ENCODE results near the gene DNM3. TPM values are rescaled to one million over a fixed set of nuclear protein-coding genes. Genes with fewer than 3 reads are reported as not detected.

Gene DNM3
- total and polyA plus RNA-seq, 7 donors: 0.60 to 13.3 (median 3.9) TPM

DNA sequence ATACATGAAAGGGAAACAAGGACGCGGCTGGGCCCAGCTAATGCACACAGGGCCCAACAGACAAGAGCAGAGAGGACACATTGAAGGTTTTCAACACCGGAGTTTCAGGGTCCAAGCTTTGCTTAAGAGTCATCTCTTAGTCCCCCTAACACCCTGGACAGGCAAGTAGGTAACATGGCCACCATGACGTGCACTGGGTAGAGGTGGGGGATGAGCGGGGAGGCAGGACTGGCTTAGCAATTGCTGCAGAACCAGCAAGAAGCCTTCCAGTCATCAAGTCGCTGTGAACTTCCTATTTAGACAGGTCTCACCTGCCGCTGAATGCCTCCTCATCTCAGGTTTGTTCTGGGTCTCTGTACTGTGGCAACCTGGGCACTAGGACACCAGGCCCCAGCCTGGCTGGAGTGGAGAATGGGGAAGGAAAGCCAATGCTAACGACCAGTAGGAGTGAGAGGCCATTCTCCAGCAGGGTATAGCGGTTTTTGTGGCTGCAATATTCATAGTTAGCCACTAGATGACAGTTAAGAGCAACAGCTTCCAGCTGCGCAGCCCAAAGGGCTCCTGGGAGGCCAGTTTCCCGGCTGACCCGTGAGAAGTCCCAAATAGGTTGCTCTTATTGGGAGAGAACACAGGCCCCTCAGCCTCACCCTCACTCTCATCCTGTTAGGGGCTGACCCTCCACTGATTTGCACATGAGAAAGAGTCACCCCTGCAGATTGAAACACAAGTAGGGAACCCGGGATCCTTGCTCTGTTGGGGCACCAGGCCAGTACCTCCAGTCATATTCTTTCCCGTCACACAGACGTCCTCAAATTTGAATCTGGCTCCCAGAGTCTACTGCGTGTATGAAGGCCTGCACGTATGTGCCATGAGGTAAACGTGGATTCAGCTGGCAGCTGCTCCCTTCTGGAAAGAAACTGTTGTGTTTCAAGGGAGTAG lies 608.6 kb downstream of the DNM3 start:
- TF ChIP-seq, protein P1, sequence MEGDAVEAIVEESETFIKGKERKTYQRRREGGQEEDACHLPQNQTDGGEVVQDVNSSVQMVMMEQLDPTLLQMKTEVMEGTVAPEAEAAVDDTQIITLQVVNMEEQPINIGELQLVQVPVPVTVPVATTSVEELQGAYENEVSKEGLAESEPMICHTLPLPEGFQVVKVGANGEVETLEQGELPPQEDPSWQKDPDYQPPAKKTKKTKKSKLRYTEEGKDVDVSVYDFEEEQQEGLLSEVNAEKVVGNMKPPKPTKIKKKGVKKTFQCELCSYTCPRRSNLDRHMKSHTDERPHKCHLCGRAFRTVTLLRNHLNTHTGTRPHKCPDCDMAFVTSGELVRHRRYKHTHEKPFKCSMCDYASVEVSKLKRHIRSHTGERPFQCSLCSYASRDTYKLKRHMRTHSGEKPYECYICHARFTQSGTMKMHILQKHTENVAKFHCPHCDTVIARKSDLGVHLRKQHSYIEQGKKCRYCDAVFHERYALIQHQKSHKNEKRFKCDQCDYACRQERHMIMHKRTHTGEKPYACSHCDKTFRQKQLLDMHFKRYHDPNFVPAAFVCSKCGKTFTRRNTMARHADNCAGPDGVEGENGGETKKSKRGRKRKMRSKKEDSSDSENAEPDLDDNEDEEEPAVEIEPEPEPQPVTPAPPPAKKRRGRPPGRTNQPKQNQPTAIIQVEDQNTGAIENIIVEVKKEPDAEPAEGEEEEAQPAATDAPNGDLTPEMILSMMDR (IDR thresholded peaks at IDR 0.05): peak; percentile 62 to 93 (median 84)
- TF ChIP-seq POLR2A (IDR thresholded peaks at IDR 0.05) (no peak), EP300 (IDR thresholded peaks at IDR 0.05) (no peak)
- peak; percentile 74 for DNase-seq
- H3K4me1 ChIP-seq: peaks cover 0 to 9% (median 3%) of the 10 kb centered on the region in 4 donors
- intact Hi-C loops (cut with DNase I): loop anchor here (2.0 kb wide), 1 partner anchor 81 kb away; no protein-coding TSS in a partner anchor
- peak overlapping the region in 1 of 4 donors; percentile 6 for H3K4me3 ChIP-seq
- H3K36me3 ChIP-seq: no peaks in the 10 kb centered on the region
- WGBS, 2 donors: 39 to 57% methylated on average over 18 of the region's 18 CpGs
- H3K27me3 ChIP-seq: no peaks in the 10 kb centered on the region
- H3K9me3 ChIP-seq: no peaks in the 10 kb centered on the region
- H3K27ac ChIP-seq: peak overlapping the region in 1 of 4 donors; percentile 10

DNA sequence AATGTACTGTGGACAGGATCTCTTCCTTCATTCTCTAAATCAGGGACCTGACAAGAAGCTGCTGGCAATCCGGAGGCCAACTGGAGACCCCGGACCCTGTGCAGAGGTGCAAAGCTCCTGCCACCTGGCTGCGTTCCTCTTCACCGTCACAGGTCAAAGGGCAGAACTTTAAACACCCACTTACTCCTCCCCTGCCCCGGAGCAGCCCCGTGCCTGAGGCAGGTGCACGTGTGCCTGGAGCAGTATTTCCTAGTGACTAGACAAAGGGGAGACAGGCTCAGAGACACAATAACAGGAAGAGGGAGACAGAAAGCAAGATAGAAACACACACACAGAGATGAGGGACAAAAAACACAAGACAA lies 609.2 kb downstream of the DNM3 start:
- Histone ChIP-seq H3K9me3 (no peaks in the 10 kb centered on the region), H3K4me3 (no peak overlapping the region), H3K27me3 (no peaks in the 10 kb centered on the region), H3K27ac (peak overlapping the region in 1 of 4 donors; percentile 10), H3K36me3 (no peaks in the 10 kb centered on the region), H3K4me1 (peaks cover 0 to 9% (median 3%) of the 10 kb centered on the region in 4 donors)
- no peak for DNase-seq
- intact Hi-C loops (cut with DNase I): loop anchor here (2.0 kb wide), 1 partner anchor 80 kb away; no protein-coding TSS in a partner anchor
- WGBS, 2 donors: 13 to 63% methylated on average over 7 of the region's 7 CpGs
- TF ChIP-seq EP300 (IDR thresholded peaks at IDR 0.05) (no peak), POLR2A (IDR thresholded peaks at IDR 0.05) (no peak), POLR2AphosphoS5 (IDR thresholded peaks at IDR 0.05) (no peak)
- TF ChIP-seq, protein P1 (IDR thresholded peaks at IDR 0.05): no peak

DNA sequence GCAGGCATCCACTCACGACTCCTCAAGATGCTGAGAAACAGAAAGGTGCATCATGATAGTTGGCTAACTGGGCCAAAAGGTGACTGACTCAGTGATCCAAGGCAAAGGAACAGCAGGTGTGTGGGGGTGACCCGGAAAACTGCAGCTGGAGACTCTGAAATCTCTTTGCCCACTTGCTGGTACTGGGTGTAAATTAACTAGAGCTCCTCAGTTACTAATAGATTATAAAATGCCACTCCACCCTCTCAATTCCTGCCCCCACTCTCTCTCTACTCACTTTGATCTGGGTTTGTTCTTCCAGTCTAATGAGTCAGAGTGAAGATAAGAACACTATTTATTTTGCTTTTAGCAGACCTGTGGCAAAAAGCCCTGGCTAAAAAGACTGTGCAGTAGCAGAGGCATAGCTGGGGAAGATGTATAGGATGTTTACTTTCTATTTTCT lies 609.7 kb downstream of the DNM3 start:
- H3K27me3 ChIP-seq: no peaks in the 10 kb centered on the region
- no peak for TF ChIP-seq POLR2A (IDR thresholded peaks at IDR 0.05)
- no peak for TF ChIP-seq POLR2AphosphoS5 (IDR thresholded peaks at IDR 0.05)
- TF ChIP-seq EP300 (IDR thresholded peaks at IDR 0.05): no peak
- TF ChIP-seq, protein P1 (IDR thresholded peaks at IDR 0.05): no peak
- intact Hi-C loops (cut with DNase I): loop anchor here (2.0 kb wide), 1 partner anchor 80 kb away; no protein-coding TSS in a partner anchor
- H3K36me3 ChIP-seq: no peaks in the 10 kb centered on the region
- H3K27ac ChIP-seq: no peak overlapping the region
- no peak overlapping the region for H3K4me3 ChIP-seq
- no peak for DNase-seq
- peaks cover 0 to 9% (median 3%) of the 10 kb centered on the region in 4 donors for H3K4me1 ChIP-seq
- 16 to 63% methylated on average over 2 of the region's 2 CpGs for WGBS, 2 donors
- no peaks in the 10 kb centered on the region for H3K9me3 ChIP-seq

DNA sequence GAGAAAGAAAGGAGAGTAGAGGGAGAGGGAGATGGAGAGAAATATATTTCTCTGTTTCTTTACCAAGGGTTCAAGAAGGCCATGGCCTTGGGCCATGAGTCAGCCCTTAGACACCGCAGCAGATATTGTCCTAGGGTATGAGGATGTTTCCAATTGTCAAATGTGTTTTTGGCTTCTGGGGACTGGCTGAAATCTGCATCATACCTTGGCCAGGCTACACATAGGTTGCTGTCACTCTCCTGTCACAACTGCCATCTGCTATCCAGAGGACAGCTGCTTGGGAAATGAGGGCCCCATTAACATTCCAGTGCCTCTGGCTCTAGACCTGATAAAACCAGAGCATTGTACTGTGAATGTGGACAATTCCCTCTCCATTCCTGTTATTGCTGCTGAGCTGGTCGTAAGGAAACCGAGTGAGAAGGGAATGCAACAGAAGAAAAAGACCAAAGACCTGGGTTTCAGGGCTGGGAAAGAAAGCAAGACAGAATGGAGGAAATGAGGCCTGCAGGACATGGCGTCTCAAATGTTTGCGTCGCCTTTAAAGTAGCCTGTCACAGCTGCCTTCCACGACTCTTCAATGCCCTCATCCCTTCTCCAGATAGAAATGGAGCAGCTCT lies 611.3 kb downstream of the DNM3 start:
- WGBS, 2 donors: 68 to 76% methylated on average over 7 of the region's 7 CpGs
- H3K9me3 ChIP-seq: no peaks in the 10 kb centered on the region
- DNase-seq: no peak
- no peak overlapping the region for H3K4me3 ChIP-seq
- H3K27me3 ChIP-seq: no peaks in the 10 kb centered on the region
- no peak overlapping the region for H3K27ac ChIP-seq
- peaks cover 0 to 9% (median 3%) of the 10 kb centered on the region in 4 donors for H3K4me1 ChIP-seq
- no peaks in the 10 kb centered on the region for H3K36me3 ChIP-seq
- intact Hi-C loops (cut with DNase I): no loop called here
- no peak for TF ChIP-seq POLR2A (IDR thresholded peaks at IDR 0.05)
- TF ChIP-seq POLR2AphosphoS5 (IDR thresholded peaks at IDR 0.05): no peak
- no peak for TF ChIP-seq EP300 (IDR thresholded peaks at IDR 0.05)
- TF ChIP-seq, protein P1 (IDR thresholded peaks at IDR 0.05): no peak
